Spinal cord (tissue), 10 donors: ENCODE measurements around the gene PAPSS2. TPM values are rescaled to one million over a fixed set of nuclear protein-coding genes. Genes with fewer than 3 reads are reported as not detected.

Experiments used
- DNase-seq, 6 donors: peaks; one replicate each; pipeline versions ENCODE4 v3.0.0 to v3.0.0-alpha.2; 2013 to 2015; ENCODE audit warnings: low spot score in 6 of 6, low read depth in 4 of 6
- H3K27ac ChIP-seq: one replicate; pipeline ENCODE4 v1.5.1; 2013; ENCODE audit warnings: low read depth, low read length, control low read depth
- H3K27me3 ChIP-seq: one replicate; pipeline ENCODE4 v1.6.1; 2013; ENCODE audit warnings: low read length; ENCODE audit not compliant: control insufficient read depth, insufficient read depth
- H3K36me3 ChIP-seq: one replicate; pipeline ENCODE4 v1.6.1; 2013; ENCODE audit warnings: low read length; ENCODE audit not compliant: control insufficient read depth, insufficient read depth
- H3K4me1 ChIP-seq: one replicate; pipeline ENCODE4 v1.6.1; 2013; ENCODE audit warnings: low read length; ENCODE audit not compliant: control insufficient read depth, insufficient read depth
- H3K4me3 ChIP-seq: one replicate; pipeline ENCODE4 v1.5.1; 2013; ENCODE audit warnings: low read depth, low read length, control low read depth
- H3K9me3 ChIP-seq: one replicate; pipeline ENCODE4 v1.6.1; 2013; ENCODE audit warnings: low read length; ENCODE audit not compliant: control insufficient read depth, insufficient read depth
- WGBS: methylation state at CpG from one replicate; pipeline ENCODE4 v1.1.5; 2013; ENCODE audit warnings: missing lambda C conversion rate; ENCODE audit not compliant: insufficient coverage; 5-methylcytosine and 5-hydroxymethylcytosine counted together
- polyA plus RNA-seq, 2 donors: library from polyadenylated mRNA; unstranded; fragments of 120-200 nt; gene quantifications; one replicate each; pipeline ENCODE4 v1.2.1, GENCODE V29; 2013; ENCODE audit not compliant: insufficient read length in 2 of 2
- total RNA-seq, 2 donors: library from RNA; depleted of rRNA in 1 of 2; stranded (reverse); fragments of 120-200 nt in 1 of 2; fragments of >200 nt in 1 of 2; gene quantifications; one replicate each; pipeline versions ENCODE4 v1.2.3 to v1.2.4, GENCODE V29; 2013 to 2014
- donor health status: healthy.

PAPSS2 gene
- total and polyA plus RNA-seq, 4 donors: 8.8 to 13.4 (median 11.2) TPM

GRCh38 chr10:87652261-87652660 is 7.4 kb upstream of the PAPSS2 start:
- Histone ChIP-seq H3K9me3 (no peaks in the 10 kb centered on the region), H3K4me1 (no peaks in the 10 kb centered on the region), H3K4me3 (no peak overlapping the region), H3K27ac (no peak overlapping the region), H3K27me3 (no peaks in the 10 kb centered on the region), H3K36me3 (no peaks in the 10 kb centered on the region)
- DNase-seq: no peak
- WGBS: 86% methylated on average over 1 of the region's 1 CpG

DNA sequence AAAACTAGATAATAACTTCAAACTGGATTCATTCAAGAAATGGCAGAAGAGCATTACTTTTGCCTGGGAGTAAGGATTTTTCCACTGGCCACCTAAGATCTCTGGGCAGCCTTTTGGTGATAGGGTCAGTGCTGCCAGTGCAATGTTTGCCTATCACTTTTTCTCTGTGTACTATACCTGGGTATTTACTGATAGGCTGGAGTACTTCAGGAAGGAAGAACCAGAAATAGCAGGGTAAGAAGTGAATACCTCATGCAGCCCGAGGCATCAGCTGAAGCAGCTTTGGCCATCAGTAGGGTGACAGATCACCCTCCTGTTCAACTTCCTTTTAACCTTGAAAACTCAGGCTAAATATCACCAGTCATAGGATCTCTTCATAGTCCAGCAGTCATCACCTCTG is 5.5 kb upstream of the PAPSS2 start:
- no peak for DNase-seq
- H3K27ac ChIP-seq: no peak overlapping the region
- H3K4me1 ChIP-seq: peaks cover 7% of the 10 kb centered on the region
- H3K9me3 ChIP-seq: no peaks in the 10 kb centered on the region
- no peaks in the 10 kb centered on the region for H3K27me3 ChIP-seq
- no peak overlapping the region for H3K4me3 ChIP-seq
- WGBS: 63% methylated on average over 1 of the region's 1 CpG
- no peaks in the 10 kb centered on the region for H3K36me3 ChIP-seq

DNA sequence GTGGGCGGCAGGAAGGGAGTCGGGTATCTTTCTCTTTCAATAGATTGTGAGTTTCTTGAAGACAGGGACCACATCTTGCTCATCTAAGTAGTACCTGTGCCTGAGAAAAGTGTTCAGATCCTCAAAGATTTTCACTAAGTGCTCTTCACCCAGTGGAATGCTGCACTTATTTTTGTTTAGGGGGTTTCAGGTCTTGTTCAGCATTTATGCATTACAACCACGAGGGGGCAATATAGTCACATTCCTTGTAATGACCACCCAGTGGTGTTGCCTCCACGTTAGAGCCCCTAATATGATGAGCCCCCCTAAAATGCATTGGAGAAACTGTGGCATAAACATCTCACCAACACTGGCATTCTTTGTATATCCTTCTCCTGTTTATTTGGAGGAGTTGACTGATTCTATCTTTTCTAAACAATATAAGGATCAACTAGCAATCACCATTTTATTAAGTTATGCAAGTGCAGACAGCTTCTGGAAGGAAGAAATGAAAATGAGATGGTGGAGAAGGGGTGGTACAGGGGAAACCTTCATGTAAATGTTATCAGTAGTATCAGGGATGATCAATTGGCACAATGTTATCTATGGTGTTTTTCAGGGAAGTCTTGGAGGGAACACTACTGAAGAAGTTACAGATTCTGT is 3.1 kb upstream of the PAPSS2 start:
- Histone ChIP-seq H3K27ac (no peak overlapping the region), H3K9me3 (no peaks in the 10 kb centered on the region), H3K36me3 (no peaks in the 10 kb centered on the region), H3K4me1 (peaks cover 21% of the 10 kb centered on the region), H3K27me3 (peaks cover 3% of the 10 kb centered on the region), H3K4me3 (no peak overlapping the region)
- 81% methylated on average over 2 of the region's 4 CpGs for WGBS
- DNase-seq: peak in 3 of 6 donors; percentile 41 to 87 (median 74)

GRCh38 chr10:87657371-87657770 is 2.3 kb upstream of the PAPSS2 start:
- peaks cover 3% of the 10 kb centered on the region for H3K27me3 ChIP-seq
- no peak for DNase-seq
- peaks cover 21% of the 10 kb centered on the region for H3K4me1 ChIP-seq
- no peaks in the 10 kb centered on the region for H3K9me3 ChIP-seq
- no peak overlapping the region for H3K4me3 ChIP-seq
- WGBS: 100% methylated on average over 1 of the region's 5 CpGs
- no peaks in the 10 kb centered on the region for H3K36me3 ChIP-seq
- H3K27ac ChIP-seq: no peak overlapping the region

DNA sequence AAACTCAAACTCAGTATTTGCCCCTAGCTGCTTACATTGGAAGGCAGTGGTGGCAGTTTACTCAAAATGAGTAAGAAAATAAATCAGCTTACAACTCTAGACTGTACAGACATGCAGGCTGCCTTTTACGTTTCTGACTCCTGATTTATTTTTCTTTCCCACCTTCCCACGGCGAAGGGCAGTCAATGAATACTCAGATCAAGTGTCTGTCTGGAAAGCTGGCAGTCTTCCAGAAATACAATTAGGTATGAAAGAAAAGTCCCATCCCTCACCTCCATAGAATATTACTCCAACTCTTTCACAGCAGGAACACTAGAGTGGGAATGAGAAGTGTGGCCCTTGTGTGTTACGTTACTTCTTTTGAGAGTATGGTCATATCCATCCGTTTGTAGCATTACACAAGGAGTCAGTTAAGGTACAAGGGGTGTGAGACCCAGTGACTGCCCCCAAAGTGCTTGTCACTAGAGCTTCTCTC is 1.3 kb upstream of the PAPSS2 start:
- peaks cover 21% of the 10 kb centered on the region for H3K4me1 ChIP-seq
- H3K36me3 ChIP-seq: no peaks in the 10 kb centered on the region
- no peaks in the 10 kb centered on the region for H3K9me3 ChIP-seq
- WGBS: 17% methylated on average over 1 of the region's 5 CpGs
- H3K27ac ChIP-seq: no peak overlapping the region
- DNase-seq: peak in 2 of 6 donors; percentile 13 to 55
- no peak overlapping the region for H3K4me3 ChIP-seq
- H3K27me3 ChIP-seq: peaks cover 3% of the 10 kb centered on the region

GRCh38 chr10:87658858-87659555 is 671 bp upstream of the PAPSS2 start:
- H3K27me3 ChIP-seq: peaks cover 3% of the 10 kb centered on the region
- peaks cover 21% of the 10 kb centered on the region for H3K4me1 ChIP-seq
- WGBS: 59% methylated on average over 12 of the region's 15 CpGs
- peak in 1 of 6 donors; percentile 35 for DNase-seq
- H3K36me3 ChIP-seq: no peaks in the 10 kb centered on the region
- H3K27ac ChIP-seq: no peak overlapping the region
- peak overlapping the region; percentile 78 for H3K4me3 ChIP-seq
- H3K9me3 ChIP-seq: no peaks in the 10 kb centered on the region

DNA sequence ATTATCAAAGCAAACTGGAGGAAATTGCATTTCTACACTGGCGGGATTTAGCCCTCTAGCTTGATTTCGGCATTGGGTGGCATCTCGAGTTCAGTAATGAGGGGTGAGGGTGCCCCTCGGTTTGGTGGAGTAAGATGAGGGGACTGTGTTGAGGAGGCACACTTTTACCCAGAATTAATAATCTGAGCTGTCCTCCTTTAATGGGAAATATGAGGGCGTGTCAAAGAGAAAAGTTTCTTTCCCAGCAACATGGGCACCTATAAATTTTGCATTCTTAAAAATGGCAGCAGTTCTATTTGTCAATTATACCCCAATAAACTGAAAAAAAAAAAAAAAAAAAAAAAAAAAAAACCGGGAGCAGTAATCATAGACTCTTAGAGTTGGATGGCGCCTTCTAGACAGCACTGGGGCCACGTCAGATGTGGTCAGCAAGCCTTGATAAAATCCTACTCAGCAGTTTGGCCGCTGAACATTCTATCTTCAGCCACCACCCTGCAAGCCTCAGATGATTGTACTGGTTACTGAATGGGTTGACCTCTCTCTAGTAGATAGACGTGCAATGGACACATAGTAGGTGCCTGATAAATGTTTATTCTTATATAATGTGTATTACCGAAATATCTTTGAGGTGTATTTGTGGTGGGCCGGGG is 931 bp downstream of the PAPSS2 start:
- WGBS: 59% methylated on average over 5 of the region's 12 CpGs
- peak overlapping the region; percentile 78 for H3K4me3 ChIP-seq
- peak overlapping the region; percentile 80 for H3K27ac ChIP-seq
- no peaks in the 10 kb centered on the region for H3K36me3 ChIP-seq
- H3K9me3 ChIP-seq: no peaks in the 10 kb centered on the region
- DNase-seq: peak in 2 of 6 donors; percentile 12 to 20
- peaks cover 3% of the 10 kb centered on the region for H3K27me3 ChIP-seq
- peaks cover 21% of the 10 kb centered on the region for H3K4me1 ChIP-seq

GRCh38 chr10:87661861-87662785 is 2.4 kb downstream of the PAPSS2 start:
- no peak overlapping the region for H3K4me3 ChIP-seq
- no peak overlapping the region for H3K27ac ChIP-seq
- WGBS: 90% methylated on average over 2 of the region's 6 CpGs
- no peak for DNase-seq
- no peaks in the 10 kb centered on the region for H3K36me3 ChIP-seq
- H3K4me1 ChIP-seq: peaks cover 21% of the 10 kb centered on the region
- peaks cover 3% of the 10 kb centered on the region for H3K27me3 ChIP-seq
- no peaks in the 10 kb centered on the region for H3K9me3 ChIP-seq

GRCh38 chr10:87664276-87664701 is 4.6 kb downstream of the PAPSS2 start:
- H3K9me3 ChIP-seq: no peaks in the 10 kb centered on the region
- peaks cover 3% of the 10 kb centered on the region for H3K27me3 ChIP-seq
- no CpG with 5 or more reads among the region's 2 CpGs for WGBS
- no peak overlapping the region for H3K4me3 ChIP-seq
- H3K27ac ChIP-seq: no peak overlapping the region
- no peaks in the 10 kb centered on the region for H3K36me3 ChIP-seq
- no peak for DNase-seq
- peaks cover 13% of the 10 kb centered on the region for H3K4me1 ChIP-seq
